ENCODE measurements around the gene CDH2.

Gene CDH2

GRCh38 chr18:28176948-28177827, at the start of gene CDH2:
TSS of gene CDH2 (minus strand) at chr18:28177130. CDS start at chr18:28177022, 108 bp downstream.
- no peak for DNase-seq

GRCh38 chr18:28212060-28212459, 35.1 kb upstream of the CDH2 start:
- no peak for DNase-seq

- no peak for DNase-seq
These were observed 31.9 kb upstream of the CDH2 start for GRCh38 chr18:28208712-28209265.

GRCh38 chr18:28208268-28208667, 31.3 kb upstream of the CDH2 start:
- no peak for DNase-seq

- DNase-seq, result no peak
These were observed 27.2 kb upstream of the CDH2 start for GRCh38 chr18:28204154-28204553.

DNA sequence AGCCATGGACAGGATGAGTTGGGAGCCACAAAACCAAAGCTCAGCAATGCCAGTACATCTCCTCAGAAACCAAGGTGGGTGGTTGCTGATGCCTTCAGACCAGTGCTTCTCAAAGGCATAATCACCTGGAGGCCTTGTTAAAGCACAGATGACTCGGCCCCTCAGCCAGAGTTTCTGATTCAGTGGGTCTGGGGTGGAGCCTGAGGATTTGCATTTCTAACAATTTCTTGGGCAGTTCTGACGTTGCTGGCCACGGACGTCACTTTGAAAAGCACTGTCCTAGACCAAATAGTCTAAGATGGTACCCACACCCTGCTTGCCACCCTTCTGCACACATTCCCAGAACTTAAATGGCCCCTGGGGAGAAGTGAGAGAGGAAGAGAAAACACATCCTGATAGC, 24.1 kb upstream of the CDH2 start:
- DNase-seq, result no peak

- no peak for DNase-seq
These were observed 21.7 kb upstream of the CDH2 start for GRCh38 chr18:28198620-28199019.

DNA sequence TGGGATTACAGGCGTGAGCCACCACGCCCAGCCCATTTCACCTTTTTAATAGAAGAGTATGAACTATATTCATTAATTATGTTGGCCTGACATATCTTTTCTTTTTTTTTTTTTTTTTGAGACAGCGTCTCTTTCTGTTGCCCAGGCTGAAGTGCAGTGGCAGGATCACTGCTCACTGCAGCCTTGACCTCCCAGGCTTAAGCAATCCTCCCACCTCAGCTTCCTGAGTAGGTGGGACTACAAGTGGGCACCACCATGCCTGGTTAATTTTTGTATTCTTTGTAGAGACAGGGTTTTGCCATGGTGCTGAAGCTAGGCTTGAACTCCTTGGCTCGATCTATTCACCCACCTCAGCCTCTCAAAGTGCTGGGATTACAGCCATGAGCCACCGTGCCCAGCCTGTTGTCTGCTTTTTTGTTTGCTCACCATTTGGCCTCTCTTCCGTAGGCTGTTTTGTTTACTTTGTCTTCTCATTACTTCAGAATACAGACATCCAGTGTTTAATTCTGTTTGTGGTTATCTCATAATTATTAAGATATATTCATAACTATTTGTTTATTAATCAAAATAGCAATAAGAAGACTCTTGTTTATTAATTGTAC, 16.3 kb upstream of the CDH2 start:
- DNase-seq, result no peak

DNA sequence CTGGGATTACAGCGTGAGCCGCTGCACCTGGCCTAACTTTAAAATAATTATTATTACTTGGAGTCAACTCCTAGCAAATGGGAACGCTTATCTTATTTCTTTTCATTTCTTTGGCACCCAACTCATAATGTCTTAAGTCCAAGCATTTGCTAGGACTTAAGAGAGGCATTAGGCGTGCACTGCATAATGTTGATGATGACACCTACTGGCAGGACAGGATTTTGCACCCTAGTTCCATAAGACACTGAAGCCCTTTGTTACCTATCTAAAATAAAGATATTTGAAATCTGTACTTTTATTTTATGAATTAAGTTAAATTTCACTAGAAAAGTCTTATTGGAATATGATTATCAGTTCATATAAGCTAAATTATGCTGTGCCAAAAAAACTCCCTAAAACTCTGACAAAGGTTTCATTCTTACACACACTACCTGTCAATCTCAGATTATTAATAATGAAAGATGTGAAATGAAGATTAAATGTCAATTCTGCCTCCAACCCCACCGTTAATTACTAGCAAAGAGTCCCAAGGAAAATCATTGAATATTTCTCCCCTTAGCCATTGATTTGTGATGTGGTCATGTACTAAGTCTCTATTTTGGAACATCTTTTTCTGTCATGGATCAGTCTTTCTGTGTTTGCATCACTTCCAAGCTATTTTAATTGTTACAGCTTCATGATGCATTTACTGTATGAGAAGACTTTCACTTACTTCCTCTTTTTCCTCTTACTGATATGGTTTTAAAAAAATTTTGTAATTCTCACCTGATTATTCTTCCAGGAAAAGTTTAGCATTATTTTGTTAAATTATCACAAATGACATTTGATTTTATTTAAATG, 12.7 kb upstream of the CDH2 start:
- DNase-seq, result no peak

- no peak for DNase-seq
These were observed 8.2 kb upstream of the CDH2 start for GRCh38 chr18:28185121-28185520.

DNA sequence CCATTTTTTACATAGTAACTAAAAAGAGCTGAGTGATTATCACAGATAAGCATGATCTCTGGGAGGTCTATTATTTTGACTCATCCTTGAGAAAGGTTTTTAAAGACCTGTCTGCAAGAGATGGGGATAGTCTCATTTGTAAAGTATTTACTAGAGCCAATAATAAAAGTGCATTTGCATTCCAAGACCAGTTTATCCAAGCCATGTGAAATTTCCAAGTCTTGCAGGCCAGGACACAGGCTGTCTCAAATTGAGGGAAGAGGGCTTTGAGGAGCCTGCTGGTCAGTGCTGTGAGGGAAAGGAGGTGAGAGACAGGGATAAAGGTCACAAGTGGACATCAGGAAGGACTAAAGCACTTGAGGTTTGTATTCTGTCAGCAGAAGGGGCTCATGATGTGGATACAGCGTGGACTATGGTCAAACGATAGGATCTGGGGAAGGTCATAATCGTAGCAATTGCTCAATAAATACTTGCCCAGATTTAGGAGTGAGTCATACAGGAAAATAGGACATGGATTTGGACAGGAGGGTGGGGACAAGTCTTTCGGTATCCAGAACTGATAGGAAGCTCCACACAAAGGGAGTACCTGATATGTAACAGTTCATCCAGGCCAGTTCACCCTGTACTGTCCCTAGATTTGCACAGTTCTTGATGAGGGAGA, 6.6 kb upstream of the CDH2 start:
- no peak for DNase-seq

DNA sequence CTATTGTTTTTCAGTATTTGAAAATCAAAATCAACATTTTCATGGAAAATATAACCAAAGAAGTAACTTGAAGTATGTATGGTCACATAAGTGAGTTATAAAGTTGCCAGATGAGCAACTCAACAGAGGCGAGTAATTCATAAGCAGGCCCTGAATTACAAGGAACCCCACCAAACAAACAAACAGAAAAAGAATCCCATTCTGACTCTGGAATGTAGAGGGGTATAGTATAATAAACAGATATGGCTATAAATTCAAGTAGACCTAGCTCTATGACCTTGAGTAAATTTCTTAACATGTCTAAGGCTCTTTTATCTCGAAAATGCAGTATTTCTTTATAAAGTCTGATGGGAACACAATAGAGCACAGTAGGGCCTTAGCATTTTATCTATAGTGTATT, 4.7 kb upstream of the CDH2 start:
- no peak for DNase-seq

DNA sequence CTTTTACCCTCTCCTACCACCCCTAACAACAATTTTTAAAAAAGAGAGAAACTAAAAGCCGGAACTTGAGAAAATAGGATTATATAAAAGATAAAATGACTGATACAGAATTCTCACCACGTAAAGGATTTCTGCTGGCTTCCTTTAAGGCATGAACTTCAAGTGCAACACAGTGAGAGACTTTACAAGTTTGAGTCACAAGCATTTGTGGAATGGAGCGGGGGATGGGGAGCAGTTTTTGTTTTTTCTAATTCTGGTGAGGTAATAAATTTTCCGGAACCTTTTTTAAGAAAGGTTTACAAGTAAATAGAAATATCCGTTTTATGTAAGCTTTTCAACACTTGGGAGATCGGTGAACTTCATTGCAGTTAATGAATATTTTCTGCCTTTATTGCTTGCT, 1.8 kb upstream of the CDH2 start:
- DNase-seq, result no peak

GRCh38 chr18:28177828-28178635, 1.1 kb upstream of the CDH2 start:
- DNase-seq, result no peak

GRCh38 chr18:28176698-28176947, 307 bp downstream of the CDH2 start:
- DNase-seq, result no peak

DNA sequence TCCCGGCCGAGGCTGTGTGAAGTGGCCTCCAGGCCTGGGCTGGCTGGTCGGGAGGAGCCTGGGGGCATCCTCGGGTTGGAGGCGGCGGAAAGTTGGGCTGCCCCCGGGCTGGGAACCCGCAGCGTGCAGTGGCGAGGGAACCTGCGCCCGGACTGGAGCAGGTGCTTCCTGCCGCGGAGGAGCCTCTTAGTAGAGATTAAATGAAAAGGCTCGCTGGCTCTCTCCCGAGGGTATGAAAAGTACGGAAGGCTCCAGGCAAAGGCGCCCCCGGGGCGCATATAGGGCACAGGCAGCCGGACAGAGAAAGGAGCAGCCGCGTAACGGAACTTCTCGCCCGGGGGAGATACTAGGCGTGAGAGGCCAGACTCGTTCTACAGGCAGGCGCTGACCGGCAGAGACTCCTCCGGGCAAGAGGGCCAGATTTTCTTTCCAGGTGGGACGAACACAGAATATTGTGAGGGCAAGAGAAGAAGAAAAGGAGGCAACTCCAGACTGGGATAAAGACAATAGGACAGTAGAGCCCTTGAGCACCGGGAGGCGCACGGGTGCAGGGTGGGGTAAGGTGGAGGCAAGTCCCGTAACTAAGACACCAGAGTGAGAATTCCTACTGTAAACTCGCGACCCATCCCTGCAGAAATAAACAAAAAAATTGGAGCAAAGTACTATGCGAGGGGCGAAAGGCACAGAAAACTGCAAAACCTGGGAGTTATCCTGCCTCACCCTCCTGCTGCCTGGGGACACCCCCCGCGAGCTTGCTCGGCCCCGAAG, 816 bp downstream of the CDH2 start:
- DNase-seq, result no peak

GRCh38 chr18:28175150-28175929, 1.6 kb downstream of the CDH2 start:
- no peak for DNase-seq

DNA sequence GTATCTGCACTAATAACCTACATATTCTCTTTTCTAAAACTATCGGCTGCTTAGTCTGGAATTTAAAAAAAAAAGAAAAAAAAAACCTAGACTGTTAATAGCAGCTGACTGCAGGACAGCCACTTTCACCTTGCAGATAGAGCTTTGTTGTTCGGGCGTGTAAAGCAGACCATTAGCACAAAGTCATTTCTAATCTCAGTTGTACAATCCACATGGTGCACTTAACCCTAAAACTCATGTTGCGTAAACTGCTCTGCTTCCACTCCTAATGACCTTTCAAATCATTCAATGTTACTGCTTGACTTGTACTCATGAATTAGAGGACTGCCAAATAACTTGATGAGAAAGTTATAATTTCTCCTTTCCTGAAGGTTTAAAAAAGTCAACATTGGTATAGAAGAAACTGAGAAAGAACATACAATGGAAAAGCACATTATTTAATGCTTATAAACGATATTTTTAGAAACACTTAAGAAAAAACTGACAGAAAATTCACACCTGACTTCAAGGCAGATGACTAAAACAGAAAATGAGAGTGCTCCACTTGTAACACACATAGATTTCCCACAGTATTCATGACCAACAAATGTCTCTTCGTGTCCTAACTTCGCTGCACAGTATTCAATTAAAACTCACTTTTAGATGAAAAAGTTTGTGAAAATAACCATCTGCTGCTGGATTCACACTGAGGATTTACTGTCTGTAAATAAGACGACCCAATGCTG, 2.6 kb downstream of the CDH2 start:
- DNase-seq, result no peak

DNA sequence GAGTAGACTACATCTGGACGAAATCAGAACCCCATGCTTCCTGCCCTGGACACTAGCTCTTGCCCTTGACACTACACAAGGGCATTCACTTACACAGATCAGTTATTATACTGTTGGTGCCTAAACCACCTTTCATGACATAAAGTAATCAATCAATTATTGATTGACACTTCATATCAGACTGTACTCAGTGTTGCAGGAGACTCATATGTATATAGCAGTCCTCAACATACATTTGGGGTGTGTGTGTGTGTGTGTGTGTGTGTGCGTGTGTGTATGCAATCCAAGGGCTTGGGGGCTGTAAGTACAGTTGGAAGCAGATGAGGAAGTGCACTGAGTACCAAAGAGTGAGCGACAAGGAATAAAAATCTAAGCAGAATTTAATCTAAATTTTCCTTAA, 5.1 kb downstream of the CDH2 start:
- DNase-seq, result no peak

GRCh38 chr18:28168725-28169124, 8.2 kb downstream of the CDH2 start:
- DNase-seq, result no peak

Measured in bone marrow (tissue), 2 donors.